Transverse colon (tissue), 1 donor: ENCODE data around the gene PITPNM1.
"Not testable (repeated sequence)": the region's sequence is repeated elsewhere in the genome, so short reads cannot be mapped to it uniquely, and the experiment has no call there.

Experiments
- EP300 ChIP-seq: sonication (generic); formaldehyde crosslinking; IDR thresholded peaks from one replicate; pipeline ENCODE4 v1.6.1; 2017; ENCODE audit warnings: antibody characterized with exemption, low read depth
- POLR2A ChIP-seq: fragments of 450-650 bp; IDR thresholded peaks from one replicate; pipeline ENCODE4 v1.6.1; 2016; ENCODE audit warnings: antibody characterized with exemption, mild to moderate bottlenecking, moderate library complexity

DNA sequence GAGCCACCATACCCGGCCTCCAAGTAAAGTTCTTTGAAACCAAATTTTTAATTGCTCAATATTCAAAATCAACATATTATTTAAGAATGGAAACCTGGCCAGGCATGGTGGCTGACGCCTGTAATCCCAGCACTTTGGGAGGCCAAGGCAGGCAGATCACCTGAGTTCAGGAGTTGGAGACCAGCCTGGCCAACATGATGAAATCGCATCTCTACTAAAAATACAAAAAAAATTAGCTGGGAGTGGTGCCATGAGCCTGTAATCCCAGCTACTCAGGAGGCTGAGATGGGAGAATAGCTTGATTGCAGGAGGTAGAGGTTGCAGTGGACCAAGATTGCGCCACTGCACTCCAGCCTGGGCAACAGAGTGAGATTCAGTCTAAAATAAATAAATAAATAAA lies 42.9 kb upstream of the PITPNM1 start:
- not testable (repeated sequence) for TF ChIP-seq EP300, POLR2A
